HG03565 (cell line): ENCODE measurements around the gene GALNTL6.
A peak's percentile ranks its signal among the peaks of the same experiment; 100 is the strongest.
"Not testable (repeated sequence)": the region's sequence is repeated elsewhere in the genome, so short reads cannot be mapped to it uniquely, and the experiment has no call there.

Experiments
- ATAC-seq: cut with Tn5 transposase; IDR thresholded peaks from one replicate; pipeline ENCODE4 v1.9.1; 2021; ENCODE audit warnings: mild to moderate bottlenecking, moderate library complexity; ENCODE audit not compliant: unreplicated experiment

The GALNTL6 gene

DNA sequence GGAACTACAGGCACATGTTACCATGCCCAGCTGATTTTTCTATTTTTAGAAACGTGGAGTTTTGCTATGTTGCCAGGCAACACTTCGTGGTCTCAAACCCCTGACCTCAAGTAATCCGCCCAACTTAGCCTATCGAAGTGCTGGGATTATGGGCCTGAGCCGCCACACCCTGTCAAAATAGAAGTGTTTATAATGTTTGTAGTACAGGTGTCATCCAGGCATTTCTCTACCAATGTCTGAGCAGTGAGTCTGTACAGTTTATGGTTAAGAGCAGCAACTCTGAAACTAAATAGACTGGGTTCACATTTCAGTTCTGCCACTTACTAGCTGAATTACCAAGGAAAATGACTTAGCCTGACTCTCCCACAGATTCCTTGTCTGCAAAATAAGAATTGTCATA is 895.0 kb downstream of the GALNTL6 start:
- no peak for ATAC-seq

DNA sequence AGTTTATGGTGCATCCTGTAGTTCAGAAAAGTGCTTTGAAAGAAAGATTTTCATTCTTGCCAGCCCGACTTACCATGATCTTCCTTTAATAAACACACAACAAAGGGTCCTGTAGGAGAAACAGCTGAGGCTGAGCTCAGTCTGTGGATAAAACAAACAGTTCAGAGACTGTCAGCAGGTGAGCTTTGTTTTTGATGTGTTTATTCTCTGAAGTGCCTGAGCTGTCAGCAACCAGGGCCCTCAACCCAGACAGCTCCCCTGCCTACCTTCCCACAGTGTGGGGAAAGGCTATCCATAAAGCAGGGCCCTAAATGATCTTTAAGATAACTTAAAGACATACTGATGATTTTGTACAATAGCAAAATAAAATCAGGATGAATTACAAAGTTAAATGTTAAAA is 896.2 kb downstream of the GALNTL6 start:
- ATAC-seq: no peak

DNA sequence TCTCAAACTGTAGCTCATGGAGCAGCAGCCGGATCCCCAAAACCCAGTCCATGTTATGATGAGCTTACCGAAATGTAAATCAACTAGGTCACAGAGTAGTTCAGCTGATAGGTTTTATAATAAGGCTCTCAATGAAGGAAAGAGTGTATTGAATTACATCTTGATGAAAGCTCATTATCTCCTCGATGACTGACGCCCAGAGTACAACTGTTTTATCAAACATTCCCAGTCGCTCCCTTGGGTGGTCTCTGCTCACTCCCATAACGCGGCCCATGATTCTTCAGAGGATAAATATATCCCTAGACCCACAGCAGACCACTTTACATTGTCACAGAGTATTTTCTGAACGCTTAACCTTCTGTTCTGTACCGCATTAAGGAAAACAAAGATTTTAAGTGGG is 903.1 kb downstream of the GALNTL6 start:
- ATAC-seq: no peak

DNA sequence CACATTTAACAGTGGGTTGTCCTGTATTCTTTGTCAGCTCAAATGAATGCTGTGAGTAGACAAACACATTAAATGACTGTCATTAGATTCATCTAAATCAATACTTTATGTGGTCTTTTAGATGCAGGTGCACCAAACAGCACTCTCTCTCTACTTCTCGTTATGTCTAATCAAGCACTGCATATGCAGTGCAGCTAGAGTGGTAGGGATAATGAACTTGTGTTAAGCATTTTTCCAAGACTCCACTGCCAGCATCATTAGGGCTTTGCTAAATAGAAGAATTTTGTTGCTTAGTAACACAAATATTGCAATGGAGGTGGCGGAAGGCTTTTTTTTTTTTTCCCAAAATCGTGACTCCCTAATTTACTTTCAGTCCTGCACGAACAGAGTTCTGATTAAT is 908.5 kb downstream of the GALNTL6 start:
- ATAC-seq: no peak

DNA sequence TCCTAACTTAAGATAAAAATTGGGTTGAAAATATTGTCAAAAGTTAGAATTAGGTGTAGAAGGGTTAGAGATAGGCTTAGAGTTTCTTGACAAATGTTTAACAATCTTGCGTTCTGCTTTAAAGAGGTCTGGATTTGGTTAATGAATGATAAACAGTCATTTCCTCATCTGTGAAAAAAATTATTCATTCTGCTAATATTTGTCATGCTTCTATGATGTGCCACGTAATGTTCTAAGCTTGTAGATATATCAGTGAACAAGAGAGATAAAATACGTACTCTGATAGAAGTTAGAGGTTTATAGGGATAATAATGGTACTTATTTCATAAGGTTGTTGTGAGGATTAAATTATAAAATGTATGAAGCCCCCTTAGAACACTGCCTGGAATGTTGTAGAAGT is 912.4 kb downstream of the GALNTL6 start:
- ATAC-seq: no peak

DNA sequence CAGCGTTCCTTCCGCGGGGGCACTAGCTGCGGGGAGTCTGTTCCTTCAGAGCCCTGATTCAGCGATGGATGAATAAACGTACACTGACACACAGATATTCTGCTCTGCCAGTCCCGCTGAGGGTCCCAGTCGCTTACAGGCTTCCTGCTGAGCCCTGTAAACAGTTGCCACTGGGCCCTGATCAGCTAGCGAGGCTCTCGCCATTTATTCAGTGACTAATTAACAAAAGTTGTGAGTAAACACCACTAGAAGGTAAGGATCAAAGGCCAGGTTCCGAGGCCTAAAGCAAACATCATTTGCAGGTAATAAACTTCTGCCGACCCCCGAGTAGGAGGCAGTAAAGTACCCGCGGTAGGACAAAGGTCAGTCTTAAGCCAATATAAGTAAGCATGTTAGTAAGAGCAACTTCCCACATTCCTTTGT is 912.8 kb downstream of the GALNTL6 start:
- ATAC-seq: no peak

DNA sequence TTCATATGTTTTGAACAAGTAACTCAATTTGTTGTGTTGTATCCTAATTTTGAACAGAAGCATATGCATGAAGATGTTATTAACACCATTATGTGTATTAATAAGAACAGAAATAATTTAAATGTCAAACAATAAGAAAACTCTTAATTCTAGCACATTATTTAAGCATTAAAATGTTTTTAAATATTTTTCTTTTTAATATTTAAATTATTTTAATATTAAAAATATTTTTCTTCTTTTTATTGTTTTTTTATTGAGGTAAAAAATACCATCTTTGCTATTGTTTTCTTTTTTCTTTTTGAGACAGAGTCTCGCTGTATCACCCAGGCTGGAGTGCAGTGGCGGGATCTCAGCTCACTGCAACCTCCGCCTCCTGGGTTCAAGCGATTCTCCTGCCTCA is 914.4 kb downstream of the GALNTL6 start:
- ATAC-seq: no peak

DNA sequence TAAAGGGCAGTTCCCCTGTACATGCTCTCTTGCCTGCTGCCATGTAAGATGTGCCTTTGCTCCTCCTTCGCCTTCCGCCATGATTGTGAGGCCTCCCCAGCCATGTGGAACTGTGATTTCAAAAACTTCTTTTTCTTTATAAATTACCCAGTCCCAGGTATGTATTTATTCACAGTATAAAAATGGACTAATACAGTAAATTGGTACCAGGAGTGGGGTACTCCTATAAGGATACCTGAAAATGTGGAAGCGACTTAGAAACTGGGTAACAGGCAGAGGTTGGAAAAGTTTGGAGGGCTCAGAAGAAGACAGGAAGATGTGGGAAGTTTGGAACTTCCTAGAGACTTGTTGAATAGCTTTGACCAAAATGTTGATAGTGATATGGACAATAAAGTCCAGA is 920.4 kb downstream of the GALNTL6 start:
- not testable (repeated sequence) for ATAC-seq

DNA sequence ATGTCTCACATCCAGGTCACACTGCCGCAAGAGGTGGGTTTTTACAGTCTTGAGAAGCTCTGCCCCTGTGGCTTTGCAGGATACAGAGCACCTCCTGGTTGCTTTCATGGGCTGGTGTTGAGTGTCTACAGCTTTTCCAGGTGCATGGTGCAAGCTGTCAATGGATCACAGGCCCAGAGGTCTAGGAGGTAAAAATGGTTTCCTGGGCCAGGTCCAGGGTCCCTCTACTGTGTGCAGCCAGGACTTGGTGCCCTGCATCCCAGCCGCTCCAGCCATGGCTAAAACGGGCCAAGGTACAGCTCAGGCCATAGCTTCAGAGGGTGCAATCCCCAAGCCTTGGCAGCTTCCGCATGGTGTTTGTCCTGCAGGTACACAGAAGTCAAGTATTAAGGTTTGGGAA is 921.4 kb downstream of the GALNTL6 start:
- ATAC-seq: no peak

DNA sequence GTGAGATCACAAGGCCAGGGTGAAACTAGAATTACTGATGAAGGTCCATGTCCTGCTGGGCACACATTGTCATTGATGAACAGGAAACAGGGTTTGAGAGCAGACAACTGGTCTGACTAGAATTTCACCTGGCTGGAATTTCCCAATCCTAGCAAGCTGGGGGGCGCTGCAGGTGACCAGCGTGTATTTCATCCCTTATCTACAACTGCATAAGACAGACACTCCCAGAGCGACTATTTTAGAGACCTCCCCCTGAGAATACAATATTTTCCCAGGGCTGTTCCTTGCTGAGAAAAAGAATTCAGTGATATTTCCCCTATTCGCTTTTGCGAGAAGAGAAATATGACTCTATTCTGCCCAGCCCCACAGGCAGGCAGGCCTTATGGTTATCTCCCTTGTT is 922.8 kb downstream of the GALNTL6 start:
- ATAC-seq: no peak

DNA sequence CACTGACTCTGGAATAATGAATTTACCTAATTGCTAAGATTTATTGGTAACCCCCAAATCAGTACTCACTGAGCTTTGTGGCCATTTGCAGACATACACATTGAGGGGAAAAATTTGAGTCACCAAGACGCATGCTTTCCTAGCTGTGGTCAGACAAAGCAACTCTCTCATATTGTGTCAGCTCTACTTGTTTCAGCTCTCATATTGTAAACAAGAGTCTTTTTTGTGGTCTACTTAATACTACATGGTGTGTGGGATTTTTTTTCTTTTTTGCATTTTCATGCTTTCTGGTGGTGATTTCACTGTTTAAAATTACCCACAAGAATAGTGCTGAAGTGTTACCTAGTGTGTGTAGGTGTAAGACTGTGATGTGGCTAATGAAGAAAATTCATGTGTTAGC is 927.2 kb downstream of the GALNTL6 start:
- ATAC-seq: peak; percentile 99

DNA sequence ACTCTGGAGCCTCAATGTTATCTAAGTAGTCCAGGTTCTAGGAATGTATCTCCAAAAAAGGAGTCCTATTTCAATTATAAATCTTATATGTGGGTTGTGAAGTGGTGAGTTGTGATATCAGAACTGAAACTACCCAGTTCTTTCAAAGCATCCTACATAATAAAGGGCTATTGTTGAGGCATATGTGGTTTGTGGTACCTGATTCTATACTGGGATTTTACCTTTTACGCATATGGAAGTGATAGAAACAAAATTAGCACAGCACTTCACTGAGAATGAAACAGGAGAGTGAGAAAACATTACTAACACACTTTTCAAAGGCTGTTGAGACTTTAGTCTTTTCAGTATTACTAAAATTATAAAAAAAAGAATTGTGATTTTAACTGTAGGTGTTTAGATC is 937.7 kb downstream of the GALNTL6 start:
- ATAC-seq: peak; percentile 100

DNA sequence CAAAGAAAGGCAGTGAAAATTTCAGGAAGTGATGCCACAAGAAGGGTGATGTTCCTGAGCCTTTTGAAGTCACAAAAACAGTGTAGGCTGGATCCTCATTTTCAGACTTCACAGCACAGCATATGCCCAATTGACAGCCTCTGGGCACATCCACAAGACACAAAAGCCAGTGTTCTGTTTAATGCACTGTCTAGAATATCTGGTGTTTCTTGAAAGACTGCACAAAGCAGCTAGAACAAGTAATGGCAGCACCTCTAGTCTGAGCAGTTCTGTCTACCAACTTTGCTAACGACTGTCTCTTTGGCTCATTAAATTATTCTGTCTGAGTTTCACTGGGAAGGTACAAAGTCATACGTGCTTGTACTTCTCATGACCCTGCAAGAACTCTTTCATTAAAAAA is 938.3 kb downstream of the GALNTL6 start:
- no peak for ATAC-seq

DNA sequence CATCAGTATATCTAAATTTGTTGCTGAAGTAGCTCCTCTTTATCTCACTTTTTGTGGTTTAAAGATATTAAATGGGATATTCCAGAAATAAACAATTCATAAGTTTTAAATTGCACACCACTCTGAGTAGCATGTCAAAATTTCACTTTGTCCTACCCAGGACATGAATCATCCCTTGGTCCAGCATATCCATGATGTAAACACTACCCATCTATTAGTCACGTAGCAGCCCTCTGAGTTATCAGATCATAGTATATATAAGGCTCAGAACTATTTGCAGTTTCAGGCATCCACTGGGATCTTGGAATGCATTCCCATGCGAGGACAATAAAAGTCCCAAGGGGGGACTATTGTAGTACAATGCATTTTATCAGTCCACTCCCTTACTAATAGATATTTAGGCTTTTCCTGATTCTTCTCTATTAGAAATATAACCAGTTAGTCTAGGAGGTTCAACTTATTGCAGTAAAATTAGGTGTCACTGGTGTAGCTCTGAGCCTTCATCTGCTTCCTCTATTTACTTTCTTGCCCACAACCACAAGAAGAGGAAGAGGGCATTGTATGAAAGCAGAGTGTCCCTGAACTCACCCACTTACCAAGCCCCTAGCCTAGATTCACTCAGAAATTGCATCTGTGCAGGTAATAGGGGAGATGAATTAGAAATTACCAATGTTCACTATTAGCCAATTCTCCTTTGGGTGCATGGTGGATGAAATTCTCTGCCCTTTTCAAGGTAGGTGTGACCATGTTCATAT is 945.6 kb downstream of the GALNTL6 start:
- ATAC-seq: no peak

DNA sequence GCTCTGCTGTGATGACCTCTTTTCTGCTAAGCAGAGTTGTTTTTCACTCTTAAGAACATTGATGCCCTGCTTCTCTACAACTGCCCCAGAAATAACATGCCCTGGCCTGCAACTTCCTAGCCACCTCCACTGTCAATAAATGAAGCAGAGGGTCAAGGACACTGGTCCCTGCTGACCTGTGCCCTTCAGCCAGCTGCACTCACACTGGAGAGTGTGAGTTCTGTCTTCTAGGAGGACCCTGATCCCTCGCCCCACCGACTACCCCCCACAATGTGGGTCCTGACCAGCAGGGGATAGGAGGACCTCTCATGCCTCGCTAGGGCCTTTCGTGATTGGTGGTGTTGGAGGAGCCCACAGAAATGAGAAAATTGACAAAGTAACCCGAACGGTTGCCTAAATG is 947.3 kb downstream of the GALNTL6 start:
- ATAC-seq: no peak

DNA sequence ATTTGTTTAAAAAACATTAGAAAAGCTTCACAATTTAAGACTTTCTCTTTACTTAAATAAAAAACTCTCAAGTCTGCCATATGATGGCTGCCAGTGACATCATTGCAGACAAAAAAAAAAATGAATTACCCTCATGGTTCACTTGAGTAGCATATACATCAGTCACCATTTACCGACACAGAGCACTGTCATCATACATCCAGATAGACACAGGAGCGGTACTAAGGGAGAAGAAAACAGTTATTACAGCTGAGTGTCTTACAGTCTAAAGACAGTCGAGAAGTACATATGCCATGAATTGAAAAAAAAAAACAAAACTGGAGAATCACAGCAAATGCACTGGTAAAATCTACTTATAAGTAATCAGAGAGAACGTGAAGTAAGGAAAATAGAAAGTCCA is 949.7 kb downstream of the GALNTL6 start:
- ATAC-seq: no peak

DNA sequence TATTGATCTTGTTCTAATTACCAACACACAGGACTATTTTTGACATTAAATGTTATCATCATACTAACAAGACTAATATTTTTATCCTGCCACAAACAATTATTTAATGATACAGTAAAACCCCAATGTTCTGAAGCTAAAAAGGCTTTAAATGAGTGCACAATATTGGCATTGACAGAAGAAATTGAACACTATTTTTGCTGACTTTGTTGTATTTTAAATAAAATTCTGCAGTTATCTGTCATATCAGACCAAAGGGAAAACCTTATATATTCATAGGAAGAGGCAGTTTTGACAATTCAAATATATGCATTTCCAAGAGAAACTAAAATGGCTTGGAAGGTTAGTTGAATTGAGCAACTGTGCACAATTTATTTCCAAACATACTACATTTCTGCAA is 957.6 kb downstream of the GALNTL6 start:
- ATAC-seq: no peak

DNA sequence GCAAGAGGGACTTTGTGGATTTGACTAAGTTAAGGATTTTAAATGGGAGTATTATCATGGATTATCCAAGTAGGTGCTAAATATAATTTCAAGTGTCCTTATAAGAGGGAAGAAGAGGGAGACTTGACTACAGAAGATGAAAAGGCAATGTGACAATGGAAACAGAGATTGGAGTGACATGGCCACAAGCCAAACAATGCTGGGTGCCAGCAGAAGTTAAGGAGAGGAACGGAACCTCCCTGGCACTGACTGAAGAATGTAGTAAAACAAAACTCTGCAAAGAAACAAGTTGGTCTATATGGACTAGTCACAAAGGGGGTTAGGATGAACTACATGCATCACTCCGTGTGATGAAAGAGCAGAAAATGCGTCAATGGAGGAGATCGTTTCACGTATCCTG is 959.6 kb downstream of the GALNTL6 start:
- ATAC-seq: no peak

DNA sequence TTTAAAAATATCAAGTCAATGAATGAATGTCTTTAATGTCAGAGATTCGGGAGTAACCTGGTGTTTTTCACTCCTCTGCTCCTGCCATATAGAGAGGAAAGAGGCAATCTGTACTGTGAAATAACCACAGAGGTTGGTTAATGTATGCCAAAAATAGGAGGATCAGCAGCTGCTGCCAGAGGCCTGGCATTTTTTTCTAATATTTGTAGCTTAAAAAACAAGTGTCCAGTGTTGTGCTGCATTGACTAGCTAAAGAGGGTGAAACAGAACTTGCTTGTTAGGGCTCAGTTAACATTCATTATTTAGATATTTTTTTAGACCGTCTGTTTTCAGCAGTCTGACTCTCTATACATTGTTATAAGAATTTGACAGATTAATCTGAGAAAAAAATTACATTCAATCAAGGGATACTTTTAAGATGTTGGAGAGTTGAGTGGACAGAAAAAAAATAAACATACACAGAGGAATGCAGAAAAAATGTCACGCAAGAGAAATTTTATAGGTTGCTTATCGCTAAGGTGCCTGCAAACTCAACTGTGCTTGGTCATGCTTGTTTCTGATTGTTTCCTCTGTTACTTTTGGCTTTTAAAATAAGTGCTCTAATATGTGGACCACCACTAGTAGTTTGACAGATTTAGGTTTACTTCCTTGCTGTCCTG is 963.1 kb downstream of the GALNTL6 start:
- ATAC-seq: no peak

DNA sequence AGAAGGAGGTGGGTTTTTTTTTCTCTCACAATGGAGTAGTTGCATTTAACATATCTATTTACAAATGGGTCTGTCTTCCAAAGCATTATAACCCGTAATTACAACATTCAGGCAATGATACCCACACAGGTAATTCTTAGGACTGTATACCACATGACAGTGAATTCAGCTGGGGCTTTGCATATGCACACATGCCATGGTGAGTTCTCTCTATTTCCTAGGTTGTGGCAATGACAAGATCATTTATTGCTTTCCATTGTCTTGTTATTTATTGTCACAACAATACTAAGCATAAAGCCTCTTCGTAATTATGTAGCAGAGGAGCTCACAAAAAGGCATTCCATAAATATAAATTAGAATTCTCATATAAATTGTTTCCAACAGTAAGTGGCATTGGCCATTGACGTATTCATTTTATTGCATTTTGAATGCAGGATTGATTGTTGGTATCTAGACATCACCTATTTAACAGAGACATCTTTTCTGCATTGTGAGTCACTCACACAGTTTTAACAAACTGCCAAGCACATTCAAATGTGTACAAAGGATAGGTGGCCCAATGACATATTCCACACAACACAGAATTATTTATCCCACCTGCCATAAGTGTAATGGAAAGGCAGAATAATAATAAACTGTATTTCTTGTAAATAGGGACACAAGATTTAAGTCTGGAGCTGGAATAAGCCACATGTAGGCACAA is 964.7 kb downstream of the GALNTL6 start:
- no peak for ATAC-seq

DNA sequence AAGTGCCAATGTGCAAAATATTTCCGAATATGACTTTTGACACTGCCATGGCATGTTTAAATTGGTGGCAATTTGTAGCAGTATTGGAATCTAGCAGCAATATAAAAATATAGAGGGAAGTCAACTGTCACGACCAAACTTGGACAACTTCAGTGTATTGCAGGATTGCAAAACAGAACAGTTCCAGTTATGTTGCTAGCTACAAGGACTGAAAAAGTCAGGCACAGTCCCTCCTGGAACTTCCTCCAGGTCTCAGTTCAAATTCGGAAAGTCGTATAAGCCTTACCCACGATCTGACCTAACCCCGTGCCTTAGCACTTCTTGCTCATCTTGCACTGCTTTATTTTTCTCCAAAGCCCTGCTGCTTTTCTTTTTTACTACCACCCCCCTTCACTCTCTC is 965.4 kb downstream of the GALNTL6 start:
- ATAC-seq: no peak

DNA sequence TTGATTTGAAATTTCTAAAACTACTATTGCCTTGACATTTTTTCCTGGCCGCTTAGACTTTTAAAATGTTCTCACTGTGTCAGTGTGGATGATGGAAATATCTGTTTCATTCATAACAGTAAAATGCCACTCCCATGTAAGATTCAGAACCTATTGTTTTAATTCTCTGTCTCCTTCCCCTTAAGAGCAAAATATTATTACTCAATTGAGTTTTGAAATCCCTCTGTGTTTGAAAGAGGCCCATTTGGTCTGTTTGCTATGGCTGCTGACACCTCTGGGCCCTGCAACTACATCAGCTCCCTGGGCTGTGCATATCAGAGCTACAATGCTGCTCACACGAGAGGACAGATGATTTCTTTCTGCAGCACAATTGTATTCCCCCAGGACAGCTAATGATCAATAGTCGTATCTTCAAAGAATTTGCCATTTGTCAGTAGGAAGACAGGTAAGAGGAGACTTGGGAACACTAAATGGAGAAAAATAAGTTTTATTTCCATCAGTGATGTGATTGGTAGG is 967.4 kb downstream of the GALNTL6 start:
- no peak for ATAC-seq
